ENCODE data around the gene ARTN. TPM values are rescaled to one million over a fixed set of nuclear protein-coding genes. Genes with fewer than 3 reads are reported as not detected.

ARTN gene
- total RNA-seq, 1 donor from 2014 or later = 0.39 TPM

DNA sequence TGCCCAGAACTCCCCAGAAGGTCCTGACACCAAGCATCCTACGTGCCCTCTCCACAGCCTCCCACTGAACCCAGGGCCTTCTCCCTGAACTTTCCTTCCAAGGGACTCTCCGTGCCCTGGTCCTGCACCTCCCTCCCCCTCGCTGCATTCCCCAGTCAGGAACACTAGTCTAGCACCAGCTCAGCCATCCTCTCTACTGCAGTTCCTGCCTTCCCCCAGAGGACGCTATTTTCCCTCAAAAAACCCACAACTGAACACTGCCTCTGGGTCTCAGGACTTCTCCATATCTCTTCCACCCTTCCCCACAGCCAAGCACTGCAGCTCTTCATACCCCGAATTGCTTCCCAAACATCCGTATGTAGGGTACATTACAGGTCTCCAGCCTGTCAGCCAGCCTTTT is 12.6 kb upstream of the ARTN start:
- DNase-seq (ENCODE audit: low spot score) = no peak

- no peak for DNase-seq (ENCODE audit: low spot score)
These were observed 9.1 kb upstream of the ARTN start for GRCh38 chr1:43924516-43924915.

- DNase-seq (ENCODE audit: low spot score) = no peak
These were observed 7.8 kb upstream of the ARTN start for GRCh38 chr1:43925846-43926245.

GRCh38 chr1:43930168-43930948 is 3.2 kb upstream of the ARTN start:
- no peak for DNase-seq (ENCODE audit: low spot score)

DNA sequence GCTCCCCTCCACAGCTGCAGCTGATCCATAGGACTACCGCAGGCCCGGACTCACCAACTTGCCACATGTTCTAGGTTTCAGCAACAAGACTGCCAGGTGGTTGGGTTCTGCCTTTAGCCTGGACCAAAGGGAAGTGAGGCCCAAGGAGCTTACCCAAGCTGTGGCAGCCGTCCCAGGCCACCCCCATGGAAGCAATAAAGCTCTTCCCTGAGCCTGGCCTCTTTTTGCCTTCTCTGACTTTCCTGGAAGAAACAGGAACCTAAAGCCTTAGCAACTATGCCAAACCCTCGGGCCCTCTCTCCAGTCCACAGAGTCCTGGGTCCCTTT is 2.7 kb upstream of the ARTN start:
- no peak for DNase-seq (ENCODE audit: low spot score)

GRCh38 chr1:43931711-43932660 is 1.6 kb upstream of the ARTN start:
- no peak for DNase-seq (ENCODE audit: low spot score)

GRCh38 chr1:43932786-43933385 is 715 bp upstream of the ARTN start:
- no peak for DNase-seq (ENCODE audit: low spot score)

DNA sequence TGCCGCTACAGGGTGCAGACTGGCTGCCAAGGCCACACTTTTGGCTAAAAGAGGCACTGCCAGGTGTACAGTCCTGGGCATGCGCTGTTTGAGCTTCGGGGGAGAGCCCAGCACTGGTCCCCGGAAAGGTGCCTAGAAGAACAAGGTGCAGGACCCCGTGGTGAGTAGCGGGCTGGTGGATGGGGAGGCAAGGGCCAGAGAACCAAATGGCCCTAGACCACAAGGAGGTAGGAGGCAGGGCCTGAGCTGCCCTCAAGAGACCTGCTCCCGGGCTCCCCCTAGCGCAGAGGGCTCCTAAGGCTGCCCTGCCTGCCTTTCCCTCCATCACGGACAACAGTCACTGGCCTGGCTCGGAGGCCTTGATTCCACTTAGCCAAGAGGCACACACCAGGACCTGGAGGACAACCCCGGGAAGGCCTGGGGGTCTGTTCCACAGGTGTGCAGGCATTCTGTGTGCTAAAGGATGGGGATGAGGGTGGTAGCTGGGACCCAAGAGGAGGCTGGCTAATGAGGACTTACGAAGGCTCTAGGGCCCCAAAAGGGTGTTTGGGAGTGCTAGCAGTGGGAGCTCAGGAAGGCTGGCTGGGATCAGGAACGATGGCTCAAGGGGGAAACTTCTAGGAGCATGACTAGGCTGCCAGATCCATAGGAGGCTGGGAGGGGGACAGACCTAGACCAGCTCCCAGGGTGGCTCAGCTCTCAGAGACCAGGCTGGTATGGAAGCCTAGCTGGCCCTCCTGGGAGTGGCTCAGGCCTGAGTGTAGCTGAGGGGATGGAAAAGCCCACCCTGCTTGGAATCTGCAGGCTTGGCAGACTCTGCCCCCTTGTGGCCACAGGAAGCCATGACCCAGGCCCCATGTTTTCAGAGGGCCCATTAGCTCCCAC is 742 bp downstream of the ARTN start:
- DNase-seq (ENCODE audit: low spot score) = no peak

GRCh38 chr1:43934986-43935324 is 1.4 kb downstream of the ARTN start:
- DNase-seq (ENCODE audit: low spot score) = no peak

- no peak for DNase-seq (ENCODE audit: low spot score)
These were observed 2.3 kb downstream of the ARTN start for GRCh38 chr1:43935711-43936427.

DNA sequence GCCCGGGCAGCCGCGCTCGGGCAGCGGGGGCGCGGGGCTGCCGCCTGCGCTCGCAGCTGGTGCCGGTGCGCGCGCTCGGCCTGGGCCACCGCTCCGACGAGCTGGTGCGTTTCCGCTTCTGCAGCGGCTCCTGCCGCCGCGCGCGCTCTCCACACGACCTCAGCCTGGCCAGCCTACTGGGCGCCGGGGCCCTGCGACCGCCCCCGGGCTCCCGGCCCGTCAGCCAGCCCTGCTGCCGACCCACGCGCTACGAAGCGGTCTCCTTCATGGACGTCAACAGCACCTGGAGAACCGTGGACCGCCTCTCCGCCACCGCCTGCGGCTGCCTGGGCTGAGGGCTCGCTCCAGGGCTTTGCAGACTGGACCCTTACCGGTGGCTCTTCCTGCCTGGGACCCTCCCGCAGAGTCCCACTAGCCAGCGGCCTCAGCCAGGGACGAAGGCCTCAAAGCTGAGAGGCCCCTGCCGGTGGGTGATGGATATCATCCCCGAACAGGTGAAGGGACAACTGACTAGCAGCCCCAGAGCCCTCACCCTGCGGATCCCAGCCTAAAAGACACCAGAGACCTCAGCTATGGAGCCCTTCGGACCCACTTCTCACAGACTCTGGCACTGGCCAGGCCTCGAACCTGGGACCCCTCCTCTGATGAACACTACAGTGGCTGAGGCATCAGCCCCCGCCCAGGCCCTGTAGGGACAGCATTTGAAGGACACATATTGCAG is 3.0 kb downstream of the ARTN start:
- no peak for DNase-seq (ENCODE audit: low spot score)

DNA sequence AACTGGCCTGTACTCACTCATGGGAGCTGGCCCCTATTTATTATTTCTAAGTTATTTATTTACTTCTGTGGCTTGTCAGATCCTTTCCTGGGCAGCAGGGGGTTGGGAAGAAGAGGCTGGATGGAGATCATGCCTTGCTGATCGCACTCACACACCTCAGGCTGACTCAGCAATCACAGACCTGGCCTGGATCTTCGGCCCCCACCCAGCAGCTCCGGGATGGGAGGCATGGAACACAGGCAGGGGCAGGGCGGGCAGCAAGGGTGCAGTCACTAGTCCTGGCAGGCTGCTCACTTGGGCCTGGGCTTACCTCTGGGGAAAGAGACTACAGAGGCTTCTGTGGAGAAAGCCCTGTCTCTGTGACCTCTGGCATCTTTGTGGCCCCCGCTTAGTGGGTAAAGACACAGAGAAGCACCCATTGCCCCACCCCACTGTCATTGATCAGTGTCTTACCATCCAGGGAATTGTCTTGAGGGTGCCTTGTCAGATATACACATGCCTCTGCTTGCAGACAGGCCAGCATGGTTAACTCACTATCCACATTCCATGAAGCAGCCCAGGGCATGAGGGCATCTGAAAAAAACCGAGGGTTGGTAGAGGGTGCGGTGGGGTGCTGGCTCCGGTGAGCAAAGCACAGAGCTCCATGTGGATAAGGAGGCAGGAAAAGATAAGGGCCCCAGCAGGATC is 3.7 kb downstream of the ARTN start:
- no peak for DNase-seq (ENCODE audit: low spot score)

- no peak for DNase-seq (ENCODE audit: low spot score)
These were observed 4.8 kb downstream of the ARTN start for GRCh38 chr1:43938383-43938782.

DNA sequence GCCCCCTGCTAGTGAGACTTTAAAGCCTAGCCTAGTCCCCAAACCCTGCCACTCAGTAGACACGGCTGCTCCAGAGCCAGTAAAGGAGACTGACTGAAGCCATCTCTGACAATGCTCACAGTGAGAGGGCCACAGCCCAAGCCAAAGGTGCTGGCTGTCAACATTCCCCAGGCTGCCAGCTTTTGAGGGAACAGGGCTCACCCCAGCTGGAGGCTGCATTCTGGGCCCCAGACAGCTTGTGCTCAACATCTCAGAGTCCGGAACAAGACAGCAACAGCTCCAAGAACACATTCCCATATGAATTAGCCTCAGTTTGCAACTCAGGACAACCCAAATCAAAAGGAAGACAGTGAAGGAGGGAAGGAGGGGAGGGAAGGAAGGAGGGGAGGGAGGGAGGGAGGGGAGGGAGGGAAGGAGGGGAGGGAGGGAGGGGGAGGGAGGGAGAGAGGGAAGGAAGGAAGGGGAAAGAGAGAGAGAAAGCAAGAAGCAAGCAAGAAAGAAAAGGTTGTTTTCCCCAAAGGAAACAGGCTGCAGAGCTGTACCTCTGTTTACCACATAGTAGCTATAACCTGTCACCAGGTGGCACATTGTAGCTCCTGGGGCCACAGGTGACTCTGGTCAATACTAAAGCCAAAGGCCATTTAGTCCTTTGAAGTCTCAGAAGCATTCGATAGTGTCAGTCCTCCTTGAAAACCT is 5.4 kb downstream of the ARTN start:
- no peak for DNase-seq (ENCODE audit: low spot score)

DNA sequence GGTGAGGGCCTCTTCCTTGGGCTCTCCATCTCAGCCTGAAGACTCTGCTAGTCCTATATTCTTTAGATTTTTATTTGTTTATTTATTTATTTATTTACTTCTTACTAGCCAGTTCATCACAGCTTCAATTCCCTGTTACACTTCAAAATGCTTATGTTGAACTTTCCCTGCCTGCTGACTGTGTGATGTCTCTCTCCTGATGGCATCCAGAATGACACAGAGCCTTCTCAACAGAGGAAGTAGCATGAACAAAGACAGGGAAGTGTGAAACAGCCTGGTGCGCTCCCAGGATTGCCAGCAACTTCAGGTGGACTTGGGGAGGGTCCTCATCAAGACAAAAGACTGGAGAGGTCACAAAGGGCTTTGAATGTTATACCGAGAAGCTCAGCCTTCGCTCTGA is 8.8 kb downstream of the ARTN start:
- DNase-seq (ENCODE audit: low spot score) = no peak

DNA sequence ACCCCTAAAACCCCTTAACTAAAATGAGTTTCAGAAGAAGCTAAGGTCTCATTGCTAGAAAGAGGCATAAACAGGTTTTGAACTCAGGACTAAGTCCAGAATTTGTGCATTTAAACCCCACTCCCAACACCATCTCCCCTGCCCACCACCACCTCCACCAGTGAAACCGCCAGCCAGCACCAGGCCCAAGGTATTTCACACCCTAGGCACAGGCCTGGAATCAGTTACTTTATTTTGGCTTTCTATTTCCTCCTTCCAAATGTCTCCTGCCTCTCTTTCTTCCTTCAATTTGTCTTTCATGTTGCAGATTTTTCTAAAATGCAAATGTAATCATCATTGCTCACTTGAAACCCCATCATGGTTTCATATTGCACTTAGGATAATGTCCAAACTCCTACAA is 11.3 kb downstream of the ARTN start:
- no peak for DNase-seq (ENCODE audit: low spot score)

- no peak for DNase-seq (ENCODE audit: low spot score)
These were observed 12.2 kb downstream of the ARTN start for GRCh38 chr1:43945674-43946235.
